HEK293 (cell line): ENCODE results near the gene CMTM1.
"Not testable (repeated sequence)": the region's sequence is repeated elsewhere in the genome, so short reads cannot be mapped to it uniquely, and the experiment has no call there.

Experiments
- CTCF ChIP-seq: fragments of 450-650 bp; formaldehyde crosslinking; IDR thresholded peaks from 2 replicates; pipeline ENCODE4 v1.5.1; 2016; ENCODE audit warnings: missing biosample characterization, missing genetic modification characterization
- SP2 ChIP-seq: fragments of 450-650 bp; formaldehyde crosslinking; IDR thresholded peaks from 2 replicates; pipeline ENCODE4 v1.5.1; 2016; ENCODE audit warnings: missing biosample characterization, missing genetic modification characterization
- YY1 ChIP-seq: fragments of 450-650 bp; formaldehyde crosslinking; IDR thresholded peaks from 2 replicates; pipeline ENCODE4 v1.5.1; 2018; ENCODE audit warnings: missing biosample characterization, missing genetic modification characterization
- ZNF830 ChIP-seq: fragments of 450-650 bp; IDR thresholded peaks from 2 replicates; pipeline ENCODE4 v1.5.0; 2018; ENCODE audit warnings: missing biosample characterization, missing genetic modification characterization, low read depth, mild to moderate bottlenecking, moderate library complexity

GRCh38 chr16:66627611-66628378 is 61.6 kb downstream of the CMTM1 start:
- TF ChIP-seq SP2, ZNF830, CTCF, YY1 (tag by site-specific recombination): not testable (repeated sequence)
